Measurements from ENCODE around the gene ARID5B.

- TF ChIP-seq POLR2A (IDR thresholded peaks at IDR 0.05; ENCODE audit: low read length) (no peak), GATA1 (IDR thresholded peaks at IDR 0.05; ENCODE audit: low read depth, low read length) (no peak)
These were observed 64.3 kb downstream of the ARID5B start for GRCh38 chr10:61965703-61966395.
